Left renal pelvis (tissue), 4 donors: ENCODE results near the gene SLC33A1. TPM values are rescaled to one million over a fixed set of nuclear protein-coding genes. Genes with fewer than 3 reads are reported as not detected.
A peak's percentile ranks its signal among the peaks of the same experiment; 100 is the strongest.
"Not testable (repeated sequence)": the region's sequence is repeated elsewhere in the genome, so short reads cannot be mapped to it uniquely, and the experiment has no call there.

Source experiments
- DNase-seq, 4 donors: peaks; one replicate each; pipeline ENCODE4 v3.0.0-alpha.2; 2013; ENCODE audit warnings: low read depth in 4 of 4, low spot score in 3 of 4
- polyA plus RNA-seq, 4 donors: library from polyadenylated mRNA; unstranded; fragments of 120-200 nt; gene quantifications; one replicate each; pipeline ENCODE4 v1.2.1, GENCODE V29; 2013; ENCODE audit not compliant: insufficient read length in 4 of 4

SLC33A1 gene
- polyA plus RNA-seq, result 10 to 100 TPM; 24.2 to 46.5 (median 38.0) TPM

- DNase-seq, result peak; percentile 97 to 98 (median 98)
Measured at GRCh38 chr3:155854141-155854940, at the start of gene SLC33A1. TSS of gene SLC33A1 (minus strand) at chr3:155854427. CDS start at chr3:155853997, 430 bp downstream.

GRCh38 chr3:155895379-155895900 lies 41.2 kb upstream of the SLC33A1 start:
- no peak for DNase-seq

- no peak for DNase-seq
Measured at GRCh38 chr3:155891321-155891720, 37.1 kb upstream of the SLC33A1 start.

- DNase-seq, result no peak
Measured at GRCh38 chr3:155890671-155891190, 36.5 kb upstream of the SLC33A1 start.

GRCh38 chr3:155889952-155890351 lies 35.7 kb upstream of the SLC33A1 start:
- DNase-seq, result no peak

- no peak for DNase-seq
Measured at GRCh38 chr3:155889212-155889611, 35.0 kb upstream of the SLC33A1 start.

- no peak for DNase-seq
Measured at GRCh38 chr3:155886915-155887314, 32.7 kb upstream of the SLC33A1 start.

GRCh38 chr3:155886348-155886747 lies 32.1 kb upstream of the SLC33A1 start:
- DNase-seq, result not testable (repeated sequence)

GRCh38 chr3:155885292-155885691 lies 31.1 kb upstream of the SLC33A1 start:
- no peak for DNase-seq

GRCh38 chr3:155884292-155884691 lies 30.1 kb upstream of the SLC33A1 start:
- DNase-seq, result no peak

GRCh38 chr3:155880286-155880685 lies 26.1 kb upstream of the SLC33A1 start:
- DNase-seq, result no peak

GRCh38 chr3:155876503-155876902 lies 22.3 kb upstream of the SLC33A1 start:
- DNase-seq, result no peak

- DNase-seq, result no peak
Measured at GRCh38 chr3:155876037-155876436, 21.8 kb upstream of the SLC33A1 start.

- DNase-seq, result no peak
Measured at GRCh38 chr3:155872904-155873646, 18.8 kb upstream of the SLC33A1 start.

- no peak for DNase-seq
Measured at GRCh38 chr3:155871746-155872158, 17.5 kb upstream of the SLC33A1 start.

- peak in 1 of 4 donors; percentile 39 for DNase-seq
Measured at GRCh38 chr3:155870945-155871745, 16.9 kb upstream of the SLC33A1 start.

- peak; percentile 77 to 89 (median 86) for DNase-seq
Measured at GRCh38 chr3:155870133-155870944, 16.1 kb upstream of the SLC33A1 start, which contains the start of gene GMPS. TSS of gene GMPS (plus strand) at chr3:155870650. CDS start at chr3:155870871, 221 bp downstream.

- no peak for DNase-seq
Measured at GRCh38 chr3:155869691-155870090, 15.5 kb upstream of the SLC33A1 start.

- DNase-seq, result no peak
Measured at GRCh38 chr3:155863072-155863784, 9.0 kb upstream of the SLC33A1 start.
